ENCODE results near the gene OPALIN. TPM values are rescaled to one million over a fixed set of nuclear protein-coding genes. Genes with fewer than 3 reads are reported as not detected.

OPALIN gene
- total and polyA plus RNA-seq, 12 donors, result not detected

DNA sequence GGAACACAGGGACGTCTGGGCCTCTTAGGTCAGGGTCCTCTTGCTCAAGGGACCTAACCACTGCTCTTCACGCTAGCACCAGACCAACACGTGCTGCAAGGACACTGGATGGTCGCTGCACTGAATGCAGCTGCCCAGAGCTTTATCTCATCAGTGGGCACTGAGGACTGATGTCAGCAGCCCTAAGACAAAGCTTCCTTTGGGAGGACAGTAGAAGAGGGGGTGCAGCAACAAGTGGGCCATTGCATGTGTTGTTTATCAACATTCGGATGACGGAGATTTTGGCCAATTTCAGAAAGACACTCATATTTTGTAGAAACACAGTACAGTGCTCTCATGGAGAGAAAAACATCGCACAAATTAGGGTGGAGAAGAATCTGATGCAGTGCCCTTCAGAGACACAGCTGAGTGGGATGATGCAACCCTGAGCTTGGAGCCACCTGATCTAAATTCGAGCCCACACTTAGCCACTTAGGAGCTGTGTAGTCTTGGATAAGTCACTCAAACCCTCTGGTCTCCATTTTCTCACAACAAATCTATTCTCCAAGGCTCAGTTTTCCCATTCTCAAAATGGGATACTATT is 1.7 kb downstream of the OPALIN start:
- no peaks in the 10 kb centered on the region for H3K4me1 ChIP-seq (replicated peaks in 1 of 2)
- no peaks in the 10 kb centered on the region for H3K36me3 ChIP-seq (replicated peaks in 1 of 2)
- intact Hi-C loops (cut with DNase I), result no loop called here
- no peaks in the 10 kb centered on the region for H3K9me3 ChIP-seq (replicated peaks in 1 of 3)
- H3K27me3 ChIP-seq, result peaks cover 5% of the 10 kb centered on the region
- WGBS, 4 donors, result 45 to 62% (median 59%) methylated on average over 5 to 8 of the region's 8 CpGs
- no peak overlapping the region for H3K27ac ChIP-seq
- no peak for TF ChIP-seq POLR2A (IDR thresholded peaks at IDR 0.05)
- TF ChIP-seq CTCF (IDR thresholded peaks at IDR 0.05), result no peak
- no peak for DNase-seq
- H3K4me3 ChIP-seq, result no peak overlapping the region

DNA sequence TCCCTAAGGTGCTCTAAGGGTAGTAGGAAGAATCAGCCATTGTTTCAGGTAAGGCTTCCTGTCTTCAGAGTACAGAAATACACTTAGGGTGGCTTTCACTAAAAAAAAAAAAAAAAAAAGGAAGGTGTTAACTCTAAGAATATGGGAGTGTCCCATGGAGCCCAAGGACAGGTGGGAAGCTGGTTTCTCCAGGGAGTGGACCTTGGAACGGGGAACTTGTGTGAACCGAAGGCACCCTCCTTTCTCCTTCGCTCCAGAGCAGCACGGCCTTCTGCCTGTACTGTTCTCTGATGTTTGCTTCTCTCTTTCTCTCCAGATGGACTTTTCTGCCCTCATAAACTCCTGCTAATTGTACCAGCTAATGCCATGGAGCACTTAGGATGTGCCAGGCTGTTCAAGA is 6.2 kb downstream of the OPALIN start:
- no peaks in the 10 kb centered on the region for H3K9me3 ChIP-seq (replicated peaks in 1 of 3)
- TF ChIP-seq CTCF (IDR thresholded peaks at IDR 0.05) (no peak), POLR2A (IDR thresholded peaks at IDR 0.05) (no peak)
- no peaks in the 10 kb centered on the region for H3K36me3 ChIP-seq (replicated peaks in 1 of 2)
- H3K27ac ChIP-seq, result no peak overlapping the region
- H3K27me3 ChIP-seq, result peaks cover 13% of the 10 kb centered on the region
- WGBS, 4 donors, result 60 to 68% (median 63%) methylated on average over 4 of the region's 4 CpGs
- DNase-seq, result no peak
- intact Hi-C loops (cut with DNase I), result no loop called here
- H3K4me3 ChIP-seq, result no peak overlapping the region
- no peaks in the 10 kb centered on the region for H3K4me1 ChIP-seq (replicated peaks in 1 of 2)

GRCh38 chr10:96352027-96352426 is 6.8 kb downstream of the OPALIN start:
- H3K27me3 ChIP-seq, result peaks cover 14% of the 10 kb centered on the region
- H3K27ac ChIP-seq, result no peak overlapping the region
- no peaks in the 10 kb centered on the region for H3K9me3 ChIP-seq (replicated peaks in 1 of 3)
- intact Hi-C loops (cut with DNase I), result no loop called here
- H3K36me3 ChIP-seq (replicated peaks in 1 of 2), result no peaks in the 10 kb centered on the region
- no peaks in the 10 kb centered on the region for H3K4me1 ChIP-seq (replicated peaks in 1 of 2)
- DNase-seq, result no peak
- TF ChIP-seq POLR2A (IDR thresholded peaks at IDR 0.05), result no peak
- no peak for TF ChIP-seq CTCF (IDR thresholded peaks at IDR 0.05)
- no peak overlapping the region for H3K4me3 ChIP-seq

GRCh38 chr10:96346295-96346694 is 12.5 kb downstream of the OPALIN start:
- Histone ChIP-seq H3K27me3 (peaks cover 9% of the 10 kb centered on the region), H3K9me3 (replicated peaks in 1 of 3) (peaks cover 0 to 9% (median 0%) of the 10 kb centered on the region in 3 donors), H3K4me1 (replicated peaks in 1 of 2) (no peaks in the 10 kb centered on the region), H3K4me3 (no peak overlapping the region), H3K36me3 (replicated peaks in 1 of 2) (no peaks in the 10 kb centered on the region), H3K27ac (no peak overlapping the region)
- 65 to 83% (median 75%) methylated on average over 1 of the region's 1 CpG for WGBS, 4 donors
- no peak for TF ChIP-seq POLR2A (IDR thresholded peaks at IDR 0.05)
- no peak for TF ChIP-seq CTCF (IDR thresholded peaks at IDR 0.05)
- intact Hi-C loops (cut with DNase I), result no loop called here
- no peak for DNase-seq
